ENCODE results near the gene TRPM6. TPM values are rescaled to one million over a fixed set of nuclear protein-coding genes. Genes with fewer than 3 reads are reported as not detected.

TRPM6 gene
- total RNA-seq, 2 experiments from 2014 or later = not detected

GRCh38 chr9:74770508-74771261, 117.0 kb downstream of the TRPM6 start:
- no peaks in the 10 kb centered on the region for H3K36me3 Mint-ChIP-seq (ENCODE audit: low read depth)
- H3K4me3 Mint-ChIP-seq = no peak overlapping the region
- peak; percentile 36 for DNase-seq
- H3K9me3 Mint-ChIP-seq = no peaks in the 10 kb centered on the region
- intact Hi-C loops (cut with micrococcal nuclease) = loop anchor here (5.0 kb wide), 3 partner anchors 117 to 1532 kb away; partner anchors contain the start of gene TRPM6
- CTCF ChIA-PET = interaction anchor here (0.6 to 1.5 kb wide), 8 partner anchors 54 to 305 kb away, joined by 3 to 5 read pairs (median 3); partner anchors contain the start of gene C9orf40
- H3K27me3 Mint-ChIP-seq (ENCODE audit: low read depth) = peaks cover 21% of the 10 kb centered on the region
- H3K27ac Mint-ChIP-seq = peak overlapping the region; percentile 39
- peaks cover 12% of the 10 kb centered on the region for H3K4me1 Mint-ChIP-seq (ENCODE audit: low read depth)

- Mint-ChIP-seq H3K4me1 (ENCODE audit: low read depth) (no peaks in the 10 kb centered on the region), H3K4me3 (no peak overlapping the region), H3K9me3 (no peaks in the 10 kb centered on the region), H3K36me3 (ENCODE audit: low read depth) (no peaks in the 10 kb centered on the region), H3K27ac (no peak overlapping the region), H3K27me3 (ENCODE audit: low read depth) (peaks cover 18% of the 10 kb centered on the region)
- CTCF ChIA-PET = no interaction called here
- intact Hi-C loops (cut with micrococcal nuclease) = no loop called here
- no peak for DNase-seq
Measured at GRCh38 chr9:74765481-74765971, 122.2 kb downstream of the TRPM6 start.

DNA sequence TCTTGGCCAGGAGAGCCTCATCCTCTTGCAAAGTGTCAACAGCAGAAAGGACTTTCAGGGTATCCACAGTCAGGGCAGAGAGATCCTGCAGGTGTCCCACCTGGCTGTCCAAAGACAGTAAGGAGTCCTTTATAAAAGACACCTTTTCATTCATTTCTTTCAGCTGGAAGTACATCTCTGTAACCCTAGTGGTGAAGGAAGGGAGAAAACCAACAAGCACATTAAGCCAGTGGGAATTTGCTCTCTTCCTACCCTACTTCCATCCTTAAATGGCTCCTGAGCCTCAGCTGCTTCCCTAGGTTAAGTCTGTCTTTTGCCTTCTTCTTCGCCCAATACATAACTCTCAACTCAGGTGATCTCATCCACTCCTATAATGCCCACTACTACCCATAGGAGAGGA, 124.8 kb downstream of the TRPM6 start:
- DNase-seq = no peak
- Mint-ChIP-seq H3K4me3 (no peak overlapping the region), H3K9me3 (no peaks in the 10 kb centered on the region), H3K4me1 (ENCODE audit: low read depth) (no peaks in the 10 kb centered on the region), H3K36me3 (ENCODE audit: low read depth) (no peaks in the 10 kb centered on the region), H3K27me3 (ENCODE audit: low read depth) (peaks cover 4% of the 10 kb centered on the region), H3K27ac (no peak overlapping the region)
- intact Hi-C loops (cut with micrococcal nuclease) = no loop called here
- CTCF ChIA-PET = interaction anchor here (0.6 to 0.8 kb wide), 2 partner anchors 305 to 1436 kb away, joined by 3 read pairs; no protein-coding TSS in a partner anchor

- CTCF ChIA-PET = interaction anchor here (1.0 to 1.3 kb wide), 2 partner anchors 245 to 1559 kb away, joined by 3 read pairs; no protein-coding TSS in a partner anchor
- no peaks in the 10 kb centered on the region for H3K36me3 Mint-ChIP-seq (ENCODE audit: low read depth)
- H3K4me1 Mint-ChIP-seq (ENCODE audit: low read depth) = no peaks in the 10 kb centered on the region
- peaks cover 4% of the 10 kb centered on the region for H3K27me3 Mint-ChIP-seq (ENCODE audit: low read depth)
- H3K4me3 Mint-ChIP-seq = no peak overlapping the region
- no peak for DNase-seq
- intact Hi-C loops (cut with micrococcal nuclease) = no loop called here
- H3K9me3 Mint-ChIP-seq = no peaks in the 10 kb centered on the region
- no peak overlapping the region for H3K27ac Mint-ChIP-seq
Measured at GRCh38 chr9:74760031-74760700, 127.6 kb downstream of the TRPM6 start.

DNA sequence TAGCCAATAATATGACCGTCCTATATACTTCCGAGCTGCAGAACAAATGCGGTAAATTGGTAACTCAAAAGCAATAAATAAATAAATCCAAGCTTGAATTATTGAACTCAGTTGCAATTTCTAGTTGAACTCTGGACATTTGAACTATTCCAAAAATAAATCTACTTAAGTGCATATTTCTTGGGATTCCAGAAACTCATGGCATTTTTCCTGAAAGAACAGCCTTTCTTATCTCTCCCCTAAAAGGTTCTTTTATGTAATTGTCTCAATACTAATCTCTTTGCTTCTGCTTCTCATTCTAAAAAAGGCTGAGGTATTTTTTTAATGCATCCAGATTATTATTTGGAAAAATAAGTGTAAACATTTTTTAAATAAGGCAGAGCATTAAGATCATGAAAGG, 131.7 kb downstream of the TRPM6 start:
- no peaks in the 10 kb centered on the region for H3K9me3 Mint-ChIP-seq
- no peak for DNase-seq
- no peak overlapping the region for H3K27ac Mint-ChIP-seq
- H3K27me3 Mint-ChIP-seq (ENCODE audit: low read depth) = no peaks in the 10 kb centered on the region
- H3K4me1 Mint-ChIP-seq (ENCODE audit: low read depth) = no peaks in the 10 kb centered on the region
- H3K36me3 Mint-ChIP-seq (ENCODE audit: low read depth) = no peaks in the 10 kb centered on the region
- H3K4me3 Mint-ChIP-seq = no peak overlapping the region
- intact Hi-C loops (cut with micrococcal nuclease) = no loop called here
- CTCF ChIA-PET = interaction anchor here (0.6 to 1.5 kb wide), 2 partner anchors 18 to 326 kb away, joined by 4 to 5 read pairs; no protein-coding TSS in a partner anchor

DNA sequence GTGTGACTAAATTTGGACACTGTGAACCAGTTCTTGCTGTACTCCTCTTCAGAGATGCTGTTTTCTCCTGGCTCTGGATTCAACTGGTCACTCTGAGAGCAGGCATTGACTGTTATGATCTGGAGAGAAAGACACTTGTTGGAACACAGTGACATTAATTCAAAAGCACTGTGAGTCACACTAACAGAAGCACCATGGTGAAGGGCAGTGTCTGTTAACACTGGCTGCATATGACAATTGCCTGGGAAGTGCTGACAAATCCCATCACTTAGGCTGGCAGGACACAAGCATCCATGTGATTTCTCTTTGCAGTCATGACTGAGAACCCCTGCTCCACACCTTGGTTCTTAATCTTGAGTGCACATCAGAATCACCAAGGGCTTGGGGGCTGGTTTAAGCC, 132.4 kb downstream of the TRPM6 start:
- Mint-ChIP-seq H3K4me3 (no peak overlapping the region), H3K27me3 (ENCODE audit: low read depth) (no peaks in the 10 kb centered on the region), H3K4me1 (ENCODE audit: low read depth) (no peaks in the 10 kb centered on the region), H3K9me3 (no peaks in the 10 kb centered on the region), H3K36me3 (ENCODE audit: low read depth) (no peaks in the 10 kb centered on the region), H3K27ac (no peak overlapping the region)
- intact Hi-C loops (cut with micrococcal nuclease) = no loop called here
- CTCF ChIA-PET = interaction anchor here (1.5 kb wide), 1 partner anchor 18 kb away, joined by 4 read pairs; no protein-coding TSS in a partner anchor
- DNase-seq = no peak

DNA sequence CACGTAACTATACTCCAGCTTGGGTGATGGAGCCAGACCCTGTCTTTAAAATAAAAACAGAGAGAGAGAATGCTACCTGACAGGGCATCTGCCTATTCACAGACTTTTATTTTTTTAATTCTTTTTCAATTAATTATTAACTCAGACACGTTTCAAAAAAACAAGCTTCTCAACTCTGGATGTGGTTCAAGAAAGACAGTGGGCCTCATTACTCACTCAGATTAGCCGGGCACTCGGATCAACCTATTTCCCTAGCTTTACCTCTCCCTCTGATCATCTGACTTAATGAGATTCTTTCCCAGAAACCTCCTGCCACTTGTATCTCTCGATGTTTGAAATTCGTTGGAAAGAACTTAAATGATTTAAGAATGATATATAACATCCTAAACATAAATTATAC, 134.1 kb downstream of the TRPM6 start:
- CTCF ChIA-PET = no interaction called here
- intact Hi-C loops (cut with micrococcal nuclease) = no loop called here
- Mint-ChIP-seq H3K36me3 (ENCODE audit: low read depth) (no peaks in the 10 kb centered on the region), H3K9me3 (no peaks in the 10 kb centered on the region), H3K27me3 (ENCODE audit: low read depth) (no peaks in the 10 kb centered on the region), H3K4me1 (ENCODE audit: low read depth) (no peaks in the 10 kb centered on the region), H3K4me3 (no peak overlapping the region), H3K27ac (no peak overlapping the region)
- no peak for DNase-seq

DNA sequence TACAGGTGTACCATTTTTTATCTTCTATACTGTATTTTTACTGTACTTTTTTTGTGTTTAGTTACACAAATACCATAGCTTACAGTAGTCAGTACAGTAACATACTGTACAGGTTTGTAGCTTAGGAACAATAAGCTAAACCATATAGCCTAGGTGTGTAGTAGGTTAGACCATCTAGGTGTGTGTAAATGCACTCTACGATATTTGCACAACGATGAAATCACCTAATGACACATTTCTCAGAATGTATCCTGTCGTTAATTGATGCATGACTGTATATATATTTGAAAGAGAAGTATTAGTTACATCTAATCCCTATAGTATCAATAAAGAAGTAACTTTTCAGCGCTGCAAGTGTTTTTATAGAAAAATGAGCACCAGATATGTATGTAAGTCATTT, 138.8 kb downstream of the TRPM6 start:
- Mint-ChIP-seq H3K36me3 (ENCODE audit: low read depth) (no peaks in the 10 kb centered on the region), H3K27ac (no peak overlapping the region), H3K4me1 (ENCODE audit: low read depth) (no peaks in the 10 kb centered on the region), H3K27me3 (ENCODE audit: low read depth) (peaks cover 11% of the 10 kb centered on the region), H3K4me3 (no peak overlapping the region), H3K9me3 (no peaks in the 10 kb centered on the region)
- DNase-seq = no peak
- intact Hi-C loops (cut with micrococcal nuclease) = loop anchor here (10.0 kb wide), 1 partner anchor 254 kb away; the partner anchor contains the start of gene RORB
- CTCF ChIA-PET = interaction anchor here (1.4 kb wide), 1 partner anchor 28 kb away, joined by 3 read pairs; no protein-coding TSS in a partner anchor

DNA sequence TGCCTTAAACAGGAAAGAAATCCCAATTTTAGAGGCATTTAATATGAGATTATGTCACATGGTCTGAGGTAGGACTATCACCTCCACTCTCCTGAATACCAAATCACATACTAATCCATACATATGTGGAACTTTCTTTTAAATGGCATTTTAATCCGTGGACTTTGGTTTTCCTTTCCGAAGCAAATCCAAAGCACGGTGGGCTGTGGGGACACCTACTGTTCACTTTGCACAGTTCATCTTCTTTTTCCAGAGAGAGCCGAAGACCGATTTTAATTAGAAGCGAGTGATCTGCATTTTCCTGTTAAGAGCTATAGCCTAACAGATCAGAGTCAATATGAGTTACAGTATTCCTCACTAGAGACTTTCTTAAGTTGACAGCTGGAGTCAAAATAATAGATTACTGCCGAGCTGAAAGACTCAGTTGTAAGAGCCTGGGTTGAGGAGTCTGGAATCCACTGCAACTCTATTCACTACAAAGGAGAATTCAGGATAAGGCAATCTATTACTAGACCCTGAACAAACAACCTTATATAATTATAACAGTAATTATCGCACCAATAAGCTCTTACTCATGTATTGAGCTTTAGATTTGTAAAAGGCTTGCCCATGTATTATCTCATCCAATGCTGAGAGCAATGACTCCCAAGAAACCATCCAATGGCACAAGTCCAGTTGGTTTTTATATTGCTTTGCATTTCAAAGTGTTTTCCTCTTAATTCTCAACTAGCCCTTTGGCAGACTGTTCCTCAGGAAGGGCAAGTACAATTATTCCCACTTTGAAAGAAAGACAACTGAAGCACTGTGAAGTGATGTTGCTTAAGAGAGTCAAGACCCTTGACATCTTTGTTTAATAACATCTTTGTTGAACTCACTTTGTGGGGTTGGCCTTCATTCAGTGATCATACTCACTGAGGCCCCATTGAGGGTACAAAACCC, 144.7 kb downstream of the TRPM6 start:
- Mint-ChIP-seq H3K36me3 (ENCODE audit: low read depth) (no peaks in the 10 kb centered on the region), H3K27me3 (ENCODE audit: low read depth) (peaks cover 34% of the 10 kb centered on the region), H3K4me3 (no peak overlapping the region), H3K27ac (no peak overlapping the region), H3K9me3 (no peaks in the 10 kb centered on the region), H3K4me1 (ENCODE audit: low read depth) (peaks cover 3% of the 10 kb centered on the region)
- intact Hi-C loops (cut with micrococcal nuclease) = loop anchor here (1.0 to 10.0 kb wide), 4 partner anchors 91 to 1543 kb away; partner anchors contain the start of gene RORB
- CTCF ChIA-PET = interaction anchor here (1.0 to 2.0 kb wide), 6 partner anchors 11 to 33 kb away, joined by 3 to 5 read pairs (median 4); no protein-coding TSS in a partner anchor
- DNase-seq = peak; percentile 31

DNA sequence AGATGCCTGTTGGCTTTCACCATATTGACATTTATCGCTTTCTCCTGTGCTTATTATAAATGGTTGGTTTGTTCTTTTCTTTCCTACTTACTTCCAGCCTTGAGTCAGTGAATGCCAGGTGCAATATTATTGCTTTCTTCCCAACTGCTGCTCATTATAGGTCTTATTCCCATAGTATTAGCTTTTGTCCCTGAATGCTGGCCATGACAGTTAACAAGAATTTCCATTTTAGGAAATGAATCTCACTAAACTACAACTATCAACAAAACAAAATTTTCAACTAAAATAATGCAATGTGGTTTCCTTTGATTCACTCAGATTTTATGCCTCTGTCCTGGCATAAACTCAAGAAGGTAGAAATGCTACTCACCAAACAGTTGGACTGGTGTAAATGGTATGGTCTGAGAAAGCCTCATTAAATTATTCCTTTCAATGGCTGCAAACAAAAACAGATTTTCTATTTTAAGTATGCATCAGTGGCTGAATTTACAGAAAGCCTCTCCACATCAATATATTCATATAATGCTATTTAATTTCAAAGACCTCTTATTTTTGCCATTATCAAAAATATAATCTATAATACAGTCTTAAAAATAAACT, 145.4 kb downstream of the TRPM6 start:
- no peaks in the 10 kb centered on the region for H3K36me3 Mint-ChIP-seq (ENCODE audit: low read depth)
- H3K4me3 Mint-ChIP-seq = no peak overlapping the region
- CTCF ChIA-PET = interaction anchor here (0.7 to 2.0 kb wide), 5 partner anchors 13 to 854 kb away, joined by 3 to 5 read pairs (median 3); no protein-coding TSS in a partner anchor
- peaks cover 34% of the 10 kb centered on the region for H3K27me3 Mint-ChIP-seq (ENCODE audit: low read depth)
- no peaks in the 10 kb centered on the region for H3K9me3 Mint-ChIP-seq
- DNase-seq = no peak
- intact Hi-C loops (cut with micrococcal nuclease) = loop anchor here (1.0 to 10.0 kb wide), 4 partner anchors 90 to 1542 kb away; partner anchors contain the start of gene RORB
- H3K4me1 Mint-ChIP-seq (ENCODE audit: low read depth) = peaks cover 3% of the 10 kb centered on the region
- no peak overlapping the region for H3K27ac Mint-ChIP-seq

GRCh38 chr9:74736646-74737045, 151.1 kb downstream of the TRPM6 start:
- no peak for DNase-seq
- CTCF ChIA-PET = no interaction called here
- peaks cover 13% of the 10 kb centered on the region for H3K27me3 Mint-ChIP-seq (ENCODE audit: low read depth)
- H3K9me3 Mint-ChIP-seq = no peaks in the 10 kb centered on the region
- no peaks in the 10 kb centered on the region for H3K4me1 Mint-ChIP-seq (ENCODE audit: low read depth)
- no peak overlapping the region for H3K27ac Mint-ChIP-seq
- intact Hi-C loops (cut with micrococcal nuclease) = no loop called here
- no peak overlapping the region for H3K4me3 Mint-ChIP-seq
- H3K36me3 Mint-ChIP-seq (ENCODE audit: low read depth) = no peaks in the 10 kb centered on the region

Measured in activated naive CD4-positive, alpha-beta T cell treated with anti-CD3 and anti-CD28 coated beads for 36 hours (primary cell).